Liver (tissue), 9 donors: ENCODE measurements around the gene YIPF2. TPM values are rescaled to one million over a fixed set of nuclear protein-coding genes. Genes with fewer than 3 reads are reported as not detected.

ENCODE experiments used
- DNase-seq: peaks from one replicate; pipeline ENCODE4 v3.0.0-alpha.2; 2017; ENCODE audit warnings: low spot score
- H3K27ac ChIP-seq, 2 donors: one replicate each; pipeline ENCODE4 v1.7.0; 2013; ENCODE audit warnings: inconsistent platforms in 2 of 2, low read length in 2 of 2, control low read depth in 1 of 2, low read depth in 1 of 2, mild to moderate bottlenecking in 1 of 2
- H3K27me3 ChIP-seq, 4 donors: one replicate each; pipeline versions ENCODE4 v1.6.1 to v1.7.0; 2013; ENCODE audit warnings: low read length in 3 of 4, inconsistent platforms in 1 of 4, mild to moderate bottlenecking in 1 of 4, moderate library complexity in 1 of 4; ENCODE audit not compliant: control insufficient read depth in 4 of 4, insufficient read depth in 4 of 4
- H3K36me3 ChIP-seq, 4 donors: one replicate each; pipeline versions ENCODE4 v1.6.1 to v1.7.0; 2013; ENCODE audit warnings: low read length in 3 of 4, mild to moderate bottlenecking in 3 of 4, low read depth in 1 of 4, moderate library complexity in 1 of 4; ENCODE audit not compliant: control insufficient read depth in 4 of 4, insufficient read depth in 3 of 4
- H3K4me1 ChIP-seq, 4 donors: one replicate each; pipeline versions ENCODE4 v1.6.1 to v1.7.0; 2013; ENCODE audit warnings: low read length in 3 of 4, mild to moderate bottlenecking in 3 of 4, moderate library complexity in 1 of 4; ENCODE audit not compliant: control insufficient read depth in 4 of 4, insufficient read depth in 4 of 4
- H3K4me3 ChIP-seq, 3 donors: one replicate each; pipeline versions ENCODE4 v1.6.1 to v1.7.0; 2013; ENCODE audit warnings: low read length in 3 of 3, control low read depth in 1 of 3, low read depth in 1 of 3, mild to moderate bottlenecking in 1 of 3
- H3K9ac ChIP-seq, 2 donors: one replicate each; pipeline ENCODE4 v1.7.0; 2013; ENCODE audit warnings: low read length in 2 of 2, mild to moderate bottlenecking in 2 of 2, moderate library complexity in 2 of 2, control low read depth in 1 of 2, low read depth in 1 of 2
- H3K9me3 ChIP-seq, 4 donors: one replicate each; pipeline versions ENCODE4 v1.6.1 to v1.7.0; 2013; ENCODE audit warnings: low read length in 3 of 4; ENCODE audit not compliant: control insufficient read depth in 4 of 4
- ATF3 ChIP-seq: IDR thresholded peaks from 2 replicates; pipeline ENCODE4 v1.6.1; 2016; ENCODE audit warnings: antibody characterized with exemption
- CTCF ChIP-seq: fragments of 150-350 bp; IDR thresholded peaks from 2 replicates; pipeline ENCODE4 v1.5.1; 2017; ENCODE audit warnings: improper control_type of control experiment, low read depth, low read length; ENCODE audit not compliant: missing input control
- EGR1 ChIP-seq, 2 donors: IDR thresholded peaks; 2 replicates each; pipeline ENCODE4 v1.6.1; 2016 to 2018; ENCODE audit warnings: antibody characterized with exemption in 2 of 2, low read depth in 2 of 2
- FOXA1 ChIP-seq: IDR thresholded peaks from 2 replicates; pipeline ENCODE4 v1.6.1; 2016; ENCODE audit warnings: antibody characterized with exemption
- FOXA2 ChIP-seq: IDR thresholded peaks from 2 replicates; pipeline ENCODE4 v1.6.1; 2016; ENCODE audit warnings: antibody characterized with exemption
- GABPA ChIP-seq, 2 donors: IDR thresholded peaks in 1 of 2; conservative IDR thresholded peaks in 1 of 2; 2 replicates each; pipeline ENCODE4 v1.6.1; 2016; ENCODE audit warnings: antibody characterized with exemption in 2 of 2, mild to moderate bottlenecking in 1 of 2, moderate library complexity in 1 of 2
- HNF4G ChIP-seq: IDR thresholded peaks from 2 replicates; pipeline ENCODE4 v1.6.1; 2016; ENCODE audit warnings: antibody characterized with exemption
- NR2F2 ChIP-seq: IDR thresholded peaks from 2 replicates; pipeline ENCODE4 v1.6.1; 2016; ENCODE audit warnings: antibody characterized with exemption
- RAD21 ChIP-seq, 2 donors: IDR thresholded peaks; 2 replicates each; pipeline ENCODE4 v1.6.1; 2016; ENCODE audit warnings: antibody characterized with exemption in 2 of 2, mild to moderate bottlenecking in 2 of 2
- RXRA ChIP-seq, 2 donors: IDR thresholded peaks; 2 replicates each; pipeline ENCODE4 v1.6.1; 2017 to 2018; ENCODE audit warnings: antibody characterized with exemption in 2 of 2, mild to moderate bottlenecking in 1 of 2
- YY1 ChIP-seq: IDR thresholded peaks from 2 replicates; pipeline ENCODE4 v1.6.1; 2016; ENCODE audit warnings: antibody characterized with exemption, mild to moderate bottlenecking
- WGBS: extraction: QIAGEN DNeasy Blood & Tissue Kit; methylation state at CpG from one replicate; pipeline ENCODE4 v1.1.7; 2013; 5-methylcytosine and 5-hydroxymethylcytosine counted together
- polyA plus RNA-seq, 2 donors: library from polyadenylated mRNA; stranded (reverse) in 1 of 2; unstranded in 1 of 2; fragments of 200-250 nt in 1 of 2; fragments of >200 nt in 1 of 2; fragmentation: Nextera tagmentation in 1 of 2; extraction: Ambion mirVana in 1 of 2; gene quantifications; one replicate each; pipeline versions ENCODE4 v1.2.1 to v1.2.3, GENCODE V29; 2013 to 2015
- total RNA-seq, 2 donors: library from RNA; depleted of rRNA; stranded (reverse); fragments of >200 nt; gene quantifications; one replicate each; pipeline ENCODE4 v1.2.3, GENCODE V29; 2014
- donor health status: healthy.
- donor health status: healthy.
- donor health status: healthy.
- donor health status: healthy.
- donor health status: healthy.

The YIPF2 gene
- total and polyA plus RNA-seq, 4 donors, result 13.2 to 37.4 (median 35.8) TPM

DNA sequence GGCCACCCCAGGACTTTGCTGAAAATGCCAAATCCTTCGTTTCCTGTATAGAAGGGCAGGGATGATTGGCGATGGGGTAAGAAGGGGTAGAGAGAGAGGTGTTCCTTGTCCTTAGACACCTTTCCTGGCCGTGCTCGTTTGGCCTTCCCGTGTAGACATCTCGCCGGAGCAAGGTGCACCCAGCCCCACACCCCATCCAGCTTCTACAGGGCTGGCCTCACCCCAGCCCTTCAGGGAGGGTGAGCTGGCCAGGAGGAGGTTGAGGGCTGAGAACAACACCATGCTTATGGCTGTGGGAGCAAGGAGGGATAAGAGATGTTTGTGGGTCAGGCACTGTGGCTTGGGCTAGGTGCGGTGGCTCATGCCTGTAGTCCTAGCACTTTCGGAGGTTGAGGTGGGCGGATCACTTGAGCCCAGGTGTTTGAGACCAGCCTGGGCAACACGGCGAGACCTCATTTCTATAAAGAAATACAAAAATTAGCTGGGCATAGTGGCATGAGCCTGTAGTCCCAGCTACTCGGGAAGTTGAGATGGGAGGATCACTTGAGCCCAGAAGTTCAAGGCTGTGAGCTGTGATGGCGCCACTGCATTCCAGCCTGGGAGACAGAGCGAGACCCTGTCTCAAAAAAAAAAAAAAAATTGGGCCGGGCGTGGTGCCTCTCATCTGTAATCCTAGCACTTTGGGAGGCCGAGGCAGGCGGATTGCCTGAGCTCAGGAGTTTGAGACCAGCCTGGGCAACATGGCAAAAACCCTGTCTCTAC, 47.9 kb upstream of the YIPF2 start:
- H3K36me3 ChIP-seq, result no peaks in the 10 kb centered on the region
- peak overlapping the region in 1 of 2 donors; percentile 50 for H3K27ac ChIP-seq
- peaks cover 0 to 12% (median 4%) of the 10 kb centered on the region in 4 donors for H3K4me1 ChIP-seq
- no peak overlapping the region for H3K4me3 ChIP-seq
- H3K27me3 ChIP-seq, result no peaks in the 10 kb centered on the region
- 83% methylated on average over 19 of the region's 19 CpGs for WGBS
- no peak for TF ChIP-seq YY1
- TF ChIP-seq RAD21 (IDR thresholded peaks at IDR 0.05), result no peak
- TF ChIP-seq CTCF, result no peak
- TF ChIP-seq RXRA (IDR thresholded peaks at IDR 0.05), result no peak
- TF ChIP-seq EGR1 (IDR thresholded peaks at IDR 0.05; ENCODE audit: low read depth in 2 of 2), result no peak
- no peak for TF ChIP-seq FOXA2
- TF ChIP-seq NR2F2, result no peak
- no peak for TF ChIP-seq HNF4G
- TF ChIP-seq FOXA1, result no peak
- DNase-seq, result no peak
- H3K9me3 ChIP-seq, result no peaks in the 10 kb centered on the region
- H3K9ac ChIP-seq, result no peak overlapping the region

- peak overlapping the region in 1 of 2 donors; percentile 50 for H3K27ac ChIP-seq
- H3K4me1 ChIP-seq, result peaks cover 0 to 12% (median 4%) of the 10 kb centered on the region in 4 donors
- no peaks in the 10 kb centered on the region for H3K36me3 ChIP-seq
- no peaks in the 10 kb centered on the region for H3K9me3 ChIP-seq
- no peak for TF ChIP-seq ATF3
- TF ChIP-seq NR2F2, result peak; percentile 38
- DNase-seq, result no peak
- H3K9ac ChIP-seq, result no peak overlapping the region
- WGBS, result 80% methylated on average over 19 of the region's 19 CpGs
- no peak overlapping the region for H3K4me3 ChIP-seq
- no peaks in the 10 kb centered on the region for H3K27me3 ChIP-seq
Observed at GRCh38 chr19:10975374-10976130, 47.1 kb upstream of the YIPF2 start.

- TF ChIP-seq GABPA (IDR thresholded peaks at IDR 0.05 in 1 of 2, conservative IDR thresholded peaks at IDR 0.05 in 1 of 2), result no peak
Observed at GRCh38 chr19:10971107-10971726, 42.8 kb upstream of the YIPF2 start.

More at GRCh38 chr19:10971107-10971726, 42.8 kb upstream of the YIPF2 start:
- Histone ChIP-seq H3K4me3 (no peak overlapping the region), H3K36me3 (no peaks in the 10 kb centered on the region), H3K9me3 (no peaks in the 10 kb centered on the region), H3K27ac (no peak overlapping the region), H3K9ac (no peak overlapping the region), H3K27me3 (no peaks in the 10 kb centered on the region), H3K4me1 (peaks cover 0 to 5% (median 2%) of the 10 kb centered on the region in 4 donors)
- DNase-seq, result no peak
- WGBS, result 96% methylated on average over 8 of the region's 8 CpGs
